AG04449 (cell line): ENCODE results near the gene PRDM16.

Source experiments
- CTCF ChIA-PET: fragments of 350-600 bp; formaldehyde crosslinking; extraction: SDS; loops from one replicate; lab custom pipeline; 2021; ENCODE audit warnings: antibody characterized with exemption; lab: Yijun Ruan, JAX
- POLR2A ChIA-PET: fragments of 400-600, 350-600 bp; formaldehyde crosslinking; extraction: SDS; loops from one replicate; lab custom pipeline; 2020; ENCODE audit warnings: antibody characterized with exemption, inconsistent platforms; lab: Yijun Ruan, JAX
- DNase-seq: peaks from one replicate; pipeline ENCODE4 v3.0.0-alpha.2; 2010; ENCODE audit warnings: low read depth, low spot score
- H3K4me3 ChIP-seq: 2 replicates; pipeline ENCODE4 v1.5.1; 2011; ENCODE audit warnings: low read depth, mild to moderate bottlenecking, control low read depth, low read length
- CTCF ChIP-seq: IDR thresholded peaks from one replicate; pipeline ENCODE4 v1.5.1; 2011; ENCODE audit warnings: mild to moderate bottlenecking, moderate library complexity, low read length, control low read depth, inconsistent platforms; ENCODE audit not compliant: insufficient read depth; ENCODE audit errors: missing control alignments

PRDM16 gene

GRCh38 chr1:3340548-3341235 is 271.7 kb downstream of the PRDM16 start:
- H3K4me3 ChIP-seq: no peak overlapping the region
- no peak for DNase-seq
- ChIA-PET POLR2A (no interaction called here), CTCF (no interaction called here)
- no peak for TF ChIP-seq CTCF

- no peak for TF ChIP-seq CTCF
- H3K4me3 ChIP-seq: no peak overlapping the region
- DNase-seq: no peak
- POLR2A ChIA-PET: no interaction called here
- CTCF ChIA-PET: no interaction called here
Observed at GRCh38 chr1:3341236-3341994, 272.4 kb downstream of the PRDM16 start.

GRCh38 chr1:3342960-3343359 is 274.0 kb downstream of the PRDM16 start:
- no peak for TF ChIP-seq CTCF
- ChIA-PET CTCF (no interaction called here), POLR2A (no interaction called here)
- no peak for DNase-seq
- H3K4me3 ChIP-seq: no peak overlapping the region

- DNase-seq: no peak
- ChIA-PET POLR2A (no interaction called here), CTCF (interaction anchor here (1.6 kb wide), 1 partner anchor 25 kb away, joined by 3 read pairs; no protein-coding TSS in a partner anchor)
- TF ChIP-seq CTCF: no peak
- no peak overlapping the region for H3K4me3 ChIP-seq
Observed at GRCh38 chr1:3344395-3344794, 275.4 kb downstream of the PRDM16 start.

- TF ChIP-seq CTCF: no peak
- POLR2A ChIA-PET: no interaction called here
- no peak overlapping the region for H3K4me3 ChIP-seq
- CTCF ChIA-PET: no interaction called here
- DNase-seq: no peak
Observed at GRCh38 chr1:3345792-3346191, 276.8 kb downstream of the PRDM16 start.

GRCh38 chr1:3346478-3346877 is 277.5 kb downstream of the PRDM16 start:
- no peak overlapping the region for H3K4me3 ChIP-seq
- ChIA-PET CTCF (no interaction called here), POLR2A (no interaction called here)

More at GRCh38 chr1:3346478-3346877, 277.5 kb downstream of the PRDM16 start:
- no peak for TF ChIP-seq CTCF
- DNase-seq: no peak
